DOHH2 (cell line): ENCODE data around the gene ZDHHC9.

ENCODE experiments used
- H3F3A ChIP-seq: fragments of 200-600 bp; sonication (generic), shearing (Covaris generic); 2 replicates; pipeline ENCODE4 v1.6.0; 2016; ENCODE audit warnings: antibody characterized with exemption, mild to moderate bottlenecking; ENCODE audit not compliant: control insufficient read depth, insufficient read depth
- H3K27ac ChIP-seq: fragments of 200-600 bp; sonication (generic); 2 replicates; pipeline ENCODE4 v1.5.1; 2014; ENCODE audit warnings: low read depth, mild to moderate bottlenecking, low read length, moderate library complexity
- H3K27me3 ChIP-seq: fragments of 200-600 bp; sonication (generic); 2 replicates; pipeline ENCODE4 v1.6.1; 2014; ENCODE audit warnings: mild to moderate bottlenecking, low read length, mixed read lengths; ENCODE audit not compliant: control insufficient read depth
- H3K36me3 ChIP-seq: fragments of 200-600 bp; sonication (generic); 2 replicates; pipeline ENCODE4 v1.6.1; 2014; ENCODE audit warnings: mild to moderate bottlenecking, low read length, moderate library complexity, mixed read lengths; ENCODE audit not compliant: control insufficient read depth
- H3K4me1 ChIP-seq: fragments of 200-600 bp; sonication (generic); 2 replicates; pipeline ENCODE4 v1.6.1; 2014; ENCODE audit warnings: mild to moderate bottlenecking, low read length, mixed read lengths; ENCODE audit not compliant: control insufficient read depth
- H3K4me2 ChIP-seq: fragments of 200-600 bp; sonication (generic); 2 replicates; pipeline ENCODE4 v1.6.0; 2014; ENCODE audit warnings: mild to moderate bottlenecking, low read length, moderate library complexity
- H3K4me3 ChIP-seq: fragments of 200-600 bp; sonication (generic); 2 replicates; pipeline ENCODE4 v1.5.1; 2014; ENCODE audit warnings: mild to moderate bottlenecking, low read length, mixed read lengths
- H3K79me2 ChIP-seq: fragments of 200-600 bp; sonication (generic); 2 replicates; pipeline ENCODE4 v1.6.1; 2014; ENCODE audit warnings: mild to moderate bottlenecking, low read length, mixed read lengths; ENCODE audit not compliant: control insufficient read depth
- H3K9me2 ChIP-seq: fragments of 200-600 bp; sonication (generic); replicated peaks from 2 replicates; pipeline ENCODE4 v1.6.1; 2014; ENCODE audit warnings: mild to moderate bottlenecking, low read length, mixed read lengths; ENCODE audit not compliant: control insufficient read depth
- H3K9me3 ChIP-seq: fragments of 200-600 bp; sonication (generic); 2 replicates; pipeline ENCODE4 v1.6.1; 2014; ENCODE audit warnings: antibody characterized with exemption, low read length, mixed read lengths; ENCODE audit not compliant: control insufficient read depth, insufficient read depth
- H4K20me1 ChIP-seq: fragments of 200-600 bp; sonication (generic); 2 replicates; pipeline ENCODE4 v1.6.0; 2014; ENCODE audit warnings: low read depth, mild to moderate bottlenecking, antibody characterized with exemption, low read length, moderate library complexity; ENCODE audit not compliant: control insufficient read depth, insufficient read depth
- CTCF ChIP-seq: fragments of 200-600 bp; sonication (generic); IDR thresholded peaks from one replicate; pipeline ENCODE4 v1.5.1; 2014; ENCODE audit warnings: antibody characterized with exemption, mild to moderate bottlenecking, low read depth, low read length; ENCODE audit not compliant: poor library complexity, severe bottlenecking
- EZH2phosphoT487 ChIP-seq: fragments of 200-600 bp; sonication (generic); IDR thresholded peaks from 2 replicates; pipeline ENCODE4 v1.6.1; 2017; ENCODE audit warnings: borderline replicate concordance, mild to moderate bottlenecking, antibody characterized with exemption, low read length, moderate library complexity, mixed read lengths

ZDHHC9 gene

GRCh38 chrX:129780441-129781105 lies 63.1 kb downstream of the ZDHHC9 start:
- Histone ChIP-seq H3K9me2 (no peaks in the 10 kb centered on the region), H3F3A (peaks cover 12% of the 10 kb centered on the region; the same call in 1 of the 2 replicates), H3K4me3 (peak overlapping the region; percentile 97), H3K4me1 (peaks cover 77% of the 10 kb centered on the region), H3K79me2 (peaks cover 72% of the 10 kb centered on the region), H4K20me1 (peaks cover 14% of the 10 kb centered on the region), H3K27ac (peak overlapping the region; percentile 94), H3K36me3 (peaks cover 52% of the 10 kb centered on the region), H3K4me2 (peak overlapping the region; percentile 97), H3K27me3 (no peaks in the 10 kb centered on the region), H3K9me3 (no peaks in the 10 kb centered on the region)
- TF ChIP-seq CTCF (no peak), EZH2phosphoT487 (no peak)

- H3K36me3 ChIP-seq, result peaks cover 46% of the 10 kb centered on the region
- peak within 1 kb of the TSS; percentile 94 for H3K27ac ChIP-seq
- peaks cover 79% of the 10 kb centered on the region for H3K4me1 ChIP-seq
- peaks cover 14% of the 10 kb centered on the region for H3F3A ChIP-seq
- no peak for TF ChIP-seq CTCF
- no peak for TF ChIP-seq EZH2phosphoT487
- peaks cover 65% of the 10 kb centered on the region for H3K79me2 ChIP-seq
- no peaks in the 10 kb centered on the region for H3K9me3 ChIP-seq
- peaks cover 14% of the 10 kb centered on the region for H4K20me1 ChIP-seq
- H3K9me2 ChIP-seq, result no peaks in the 10 kb centered on the region
- H3K27me3 ChIP-seq, result no peaks in the 10 kb centered on the region
- peak within 1 kb of the TSS; percentile 97 for H3K4me2 ChIP-seq
- peak within 1 kb of the TSS; percentile 97 for H3K4me3 ChIP-seq
Measured at GRCh38 chrX:129779747-129780146, 63.9 kb downstream of the ZDHHC9 start, which contains the start of gene SASH3. TSS of gene SASH3 (plus strand) at chrX:129779949. CDS start at chrX:129780098, 149 bp downstream.

- Histone ChIP-seq H3K36me3 (peaks cover 41% of the 10 kb centered on the region), H3K4me3 (peak overlapping the region; percentile 97), H4K20me1 (peaks cover 14% of the 10 kb centered on the region), H3F3A (peaks cover 14% of the 10 kb centered on the region), H3K27me3 (no peaks in the 10 kb centered on the region), H3K9me2 (no peaks in the 10 kb centered on the region), H3K79me2 (peaks cover 60% of the 10 kb centered on the region), H3K9me3 (no peaks in the 10 kb centered on the region), H3K4me2 (peak overlapping the region; percentile 97), H3K27ac (peak overlapping the region; percentile 94), H3K4me1 (peaks cover 80% of the 10 kb centered on the region)
- TF ChIP-seq CTCF (no peak), EZH2phosphoT487 (no peak)
Measured at GRCh38 chrX:129779086-129779672, 64.5 kb downstream of the ZDHHC9 start.
